Parietal lobe (tissue), 1 donor: ENCODE results near the gene OR52A5. TPM values are rescaled to one million over a fixed set of nuclear protein-coding genes. Genes with fewer than 3 reads are reported as not detected.

Source experiments
- total RNA-seq: library from RNA; depleted of rRNA; stranded (reverse); fragments of >200 nt; gene quantifications from one replicate; pipeline ENCODE4 v1.2.3, GENCODE V29; 2014

The OR52A5 gene
- total RNA-seq: not detected

GRCh38 chr11:5137996-5138395 lies at the start of gene OR52A5:
Gene OR52A5 (minus strand): TSS chr11:5138356. CDS start chr11:5132642, 5,714 bp downstream.

DNA sequence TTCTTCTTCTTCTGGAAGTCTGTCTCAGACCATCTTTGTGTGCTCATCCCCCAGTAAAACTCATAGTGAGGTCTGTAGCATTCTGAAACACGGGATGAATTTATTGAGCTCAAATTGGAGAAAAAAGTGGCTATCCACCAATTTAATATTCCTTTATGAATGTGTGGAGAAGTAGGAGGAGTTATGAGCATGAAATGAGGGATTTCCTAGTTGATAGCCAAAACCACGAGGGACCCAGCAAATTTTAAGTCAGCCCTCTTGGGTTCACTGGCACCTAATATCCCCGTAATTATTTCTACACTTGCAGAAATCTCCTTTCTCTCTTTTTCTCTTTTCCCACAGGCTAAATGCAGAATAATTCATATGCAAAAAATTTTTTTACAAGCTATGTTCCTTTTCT lies 16.5 kb upstream of the OR52A5 start, which contains the start of gene OR52A1:
OR52A1 (minus strand) TSS at position 101 of the 400 bp plus-strand sequence. CDS start 2,388 bp downstream, outside the sequence.

Other genes with a start within 250 kb of the OR52A5 start
- not detected for gene OR51A7, start 234.6 kb downstream of the OR52A5 start, total RNA-seq
- not detected for gene OR51G2, start 219.0 kb downstream of the OR52A5 start, total RNA-seq
- gene OR51G1, start 214.0 kb downstream of the OR52A5 start, total RNA-seq: not detected
- gene OR51A4, start 190.8 kb downstream of the OR52A5 start, total RNA-seq: not detected
- gene OR51A2, start 182.6 kb downstream of the OR52A5 start, total RNA-seq: not detected
- not detected for gene OR51L1, start 143.5 kb downstream of the OR52A5 start, total RNA-seq
- not detected for gene OR52J3, start 91.8 kb downstream of the OR52A5 start, total RNA-seq
- not detected for gene OR52E2, start 78.7 kb downstream of the OR52A5 start, total RNA-seq
- not detected for gene OR52E1, start 68.8 kb downstream of the OR52A5 start, total RNA-seq
- gene OR52A1, start 16.4 kb upstream of the OR52A5 start, total RNA-seq: not detected
- gene OR51V1, start 62.3 kb upstream of the OR52A5 start, total RNA-seq: not detected
- gene HBB, start 88.7 kb upstream of the OR52A5 start, total RNA-seq: 141 TPM
- not detected for gene HBD, start 96.1 kb upstream of the OR52A5 start, total RNA-seq
- 0.63 TPM for gene HBG1, start 111.5 kb upstream of the OR52A5 start, total RNA-seq
- gene HBG2, start 116.4 kb upstream of the OR52A5 start, total RNA-seq: 464 TPM
- 3.8 TPM for gene HBE1, start 131.6 kb upstream of the OR52A5 start, total RNA-seq
- gene OR51B4, start 163.6 kb upstream of the OR52A5 start, total RNA-seq: 0.94 TPM
- gene OR51B2, start 185.9 kb upstream of the OR52A5 start, total RNA-seq: 2.2 TPM
- 3.1 TPM for gene OR51B5, start 205.2 kb upstream of the OR52A5 start, total RNA-seq
- gene OR51B6, start 213.2 kb upstream of the OR52A5 start, total RNA-seq: not detected
- not detected for gene OR51M1, start 245.5 kb upstream of the OR52A5 start, total RNA-seq